ENCODE measurements around the gene DHRS3. TPM values are rescaled to one million over a fixed set of nuclear protein-coding genes. Genes with fewer than 3 reads are reported as not detected.

The DHRS3 gene
- total and polyA plus RNA-seq, 10 of the 15 experiments (the other 5 are each of a cell fraction or from before 2014, with no cell fraction given) = 0.23 to 29.7 (median 1.2) TPM

DNA sequence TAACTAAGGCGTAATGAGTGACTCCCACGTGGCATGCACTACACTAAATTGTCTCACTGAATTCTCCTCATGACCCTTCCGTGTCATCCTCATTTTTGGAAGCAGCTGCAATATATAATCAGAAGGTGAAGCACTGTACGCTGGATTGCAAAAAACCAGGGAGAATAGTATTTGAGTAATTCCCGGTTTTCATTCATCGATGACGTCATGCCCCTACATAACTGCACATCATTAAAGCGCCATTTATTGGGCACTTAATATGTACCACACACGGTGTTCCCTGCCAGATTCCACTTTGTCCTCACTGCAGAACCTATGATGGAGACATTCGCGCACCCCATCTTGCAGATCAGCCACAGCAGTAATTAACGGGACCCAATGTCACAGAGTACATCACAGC, 41.0 kb downstream of the DHRS3 start:
- ChIA-PET POLR2A (no interaction called here), CTCF (no interaction called here), SMC1A (ENCODE audit: uncharacterized antibody, unreplicated experiment) (no interaction called here), RAD21 (ENCODE audit: unreplicated experiment) (no interaction called here)
- no TSS peak for BruUV-seq (replicated peaks)
- TF ChIP-seq STAT1 (conservative IDR thresholded peaks at IDR 0.05) (no peak), ZNF622 (IDR thresholded peaks at IDR 0.05) (no peak), GABPA (IDR thresholded peaks at IDR 0.05; ENCODE audit: low read depth) (no peak), ZZZ3 (IDR thresholded peaks at IDR 0.05; ENCODE audit: control insufficient read depth, insufficient read length, low read depth) (no peak), RAD51 (IDR thresholded peaks at IDR 0.05) (no peak), SIX5 (IDR thresholded peaks at IDR 0.05; ENCODE audit: low read depth, low read length, severe bottlenecking) (no peak), TARDBP (IDR thresholded peaks at IDR 0.05; ENCODE audit: borderline replicate concordance) (no peak), PKNOX1 (IDR thresholded peaks at IDR 0.05) (no peak), CHD1 (IDR thresholded peaks at IDR 0.05; ENCODE audit: low read depth, low read length) (no peak)
- TF ChIP-seq, protein P1, sequence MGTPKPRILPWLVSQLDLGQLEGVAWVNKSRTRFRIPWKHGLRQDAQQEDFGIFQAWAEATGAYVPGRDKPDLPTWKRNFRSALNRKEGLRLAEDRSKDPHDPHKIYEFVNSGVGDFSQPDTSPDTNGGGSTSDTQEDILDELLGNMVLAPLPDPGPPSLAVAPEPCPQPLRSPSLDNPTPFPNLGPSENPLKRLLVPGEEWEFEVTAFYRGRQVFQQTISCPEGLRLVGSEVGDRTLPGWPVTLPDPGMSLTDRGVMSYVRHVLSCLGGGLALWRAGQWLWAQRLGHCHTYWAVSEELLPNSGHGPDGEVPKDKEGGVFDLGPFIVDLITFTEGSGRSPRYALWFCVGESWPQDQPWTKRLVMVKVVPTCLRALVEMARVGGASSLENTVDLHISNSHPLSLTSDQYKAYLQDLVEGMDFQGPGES (IDR thresholded peaks at IDR 0.05) = no peak
- TF ChIP-seq, protein P2, sequence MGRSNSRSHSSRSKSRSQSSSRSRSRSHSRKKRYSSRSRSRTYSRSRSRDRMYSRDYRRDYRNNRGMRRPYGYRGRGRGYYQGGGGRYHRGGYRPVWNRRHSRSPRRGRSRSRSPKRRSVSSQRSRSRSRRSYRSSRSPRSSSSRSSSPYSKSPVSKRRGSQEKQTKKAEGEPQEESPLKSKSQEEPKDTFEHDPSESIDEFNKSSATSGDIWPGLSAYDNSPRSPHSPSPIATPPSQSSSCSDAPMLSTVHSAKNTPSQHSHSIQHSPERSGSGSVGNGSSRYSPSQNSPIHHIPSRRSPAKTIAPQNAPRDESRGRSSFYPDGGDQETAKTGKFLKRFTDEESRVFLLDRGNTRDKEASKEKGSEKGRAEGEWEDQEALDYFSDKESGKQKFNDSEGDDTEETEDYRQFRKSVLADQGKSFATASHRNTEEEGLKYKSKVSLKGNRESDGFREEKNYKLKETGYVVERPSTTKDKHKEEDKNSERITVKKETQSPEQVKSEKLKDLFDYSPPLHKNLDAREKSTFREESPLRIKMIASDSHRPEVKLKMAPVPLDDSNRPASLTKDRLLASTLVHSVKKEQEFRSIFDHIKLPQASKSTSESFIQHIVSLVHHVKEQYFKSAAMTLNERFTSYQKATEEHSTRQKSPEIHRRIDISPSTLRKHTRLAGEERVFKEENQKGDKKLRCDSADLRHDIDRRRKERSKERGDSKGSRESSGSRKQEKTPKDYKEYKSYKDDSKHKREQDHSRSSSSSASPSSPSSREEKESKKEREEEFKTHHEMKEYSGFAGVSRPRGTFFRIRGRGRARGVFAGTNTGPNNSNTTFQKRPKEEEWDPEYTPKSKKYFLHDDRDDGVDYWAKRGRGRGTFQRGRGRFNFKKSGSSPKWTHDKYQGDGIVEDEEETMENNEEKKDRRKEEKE (IDR thresholded peaks at IDR 0.05) = no peak
- DNase-seq (ENCODE audit: low read depth, low spot score) (no peak), FAIRE-seq (no peak), ATAC-seq (no peak)
- H3K4me2 ChIP-seq (ENCODE audit: control insufficient read depth, insufficient read depth) = no peak overlapping the region
- H3K27me3 ChIP-seq (replicated peaks in 1 of 2; ENCODE audit: control insufficient read depth in 2 of 2, insufficient read depth in 2 of 2, low read length in 1 of 2) = no peaks in the 10 kb centered on the region
- H3K4me1 ChIP-seq (ENCODE audit: control insufficient read depth, insufficient read depth, low read length) = no peaks in the 10 kb centered on the region
- no peaks in the 10 kb centered on the region for H3K79me2 ChIP-seq (ENCODE audit: control insufficient read depth, insufficient read depth, low read length)
- H3K36me3 ChIP-seq (ENCODE audit: control insufficient read depth in 2 of 2, insufficient read depth in 2 of 2, low read length in 1 of 2) = no peaks in the 10 kb centered on the region
- H3K9me3 ChIP-seq (replicated peaks; ENCODE audit: control insufficient read depth, insufficient read depth, low read length) = no peaks in the 10 kb centered on the region
- H3K27ac ChIP-seq (ENCODE audit: control insufficient read depth, insufficient read depth) = no peak overlapping the region
- H3K9ac ChIP-seq (ENCODE audit: control insufficient read depth, insufficient read depth, low read length) = no peak overlapping the region
- WGBS (ENCODE audit: insufficient coverage, insufficient replicate concordance, low lambda C conversion rate, missing lambda C conversion rate) = 63% methylated on average over 12 of the region's 12 CpGs
- intact Hi-C loops (cut with micrococcal nuclease; ENCODE audit: unreplicated experiment) = no loop called here
- in situ Hi-C loops (cut with MboI) = no loop called here
- no peaks in the 10 kb centered on the region for H4K20me1 ChIP-seq (ENCODE audit: control insufficient read depth, insufficient read depth)
- H2AFZ ChIP-seq (ENCODE audit: control insufficient read depth, low read depth, low read length) = no peak overlapping the region
- no peak overlapping the region for H3K4me3 ChIP-seq
